K562 (cell line): Measurements from ENCODE around the gene PRXL2A. TPM values are rescaled to one million over a fixed set of nuclear protein-coding genes. Genes with fewer than 3 reads are reported as not detected.

Source experiments
- ATAC-seq: fragments of 200-7000 bp; cut with Tn5 transposase; 3 replicates; pipeline ENCODE4 v1.9.1; 2020; ENCODE audit warnings: moderate library complexity
- BruUV-seq: library from RNA; stranded (reverse); fragments of 400-500 nt; replicated peaks from 2 replicates; lab custom pipeline; 2021; lab: Mats Ljungman, UMichigan
- CTCF ChIA-PET: fragments of 300-600 bp; formaldehyde crosslinking; extraction: SDS; loops from one replicate; lab custom pipeline; 2021; ENCODE audit warnings: low intra/inter-chr PET ratio; lab: Yijun Ruan, JAX
- POLR2A ChIA-PET: fragments of 300-600, 350-650 bp; sonication (Branson Sonifier 250); formaldehyde crosslinking; extraction: SDS; loops from one replicate; lab custom pipeline; 2021; ENCODE audit warnings: antibody characterized with exemption, inconsistent platforms; lab: Yijun Ruan, JAX
- DNase-seq, 4 experiments: peaks; one replicate each; pipeline versions ENCODE4 v3.0.0 to v3.0.0-alpha.2; 2011 to 2018; ENCODE audit warnings: low spot score in 3 of 4, mixed read lengths in 3 of 4; ENCODE audit errors: extremely low read depth in 1 of 4
- FAIRE-seq: peaks from 2 replicates; lab custom pipeline; 2011; peaks lifted over from hg19 to GRCh38; lab: Jason Lieb, UNC
- H2AFZ ChIP-seq: 2 replicates; pipeline ENCODE4 v1.6.0; 2011; ENCODE audit warnings: low read depth, low read length, control low read depth, inconsistent platforms
- H3K27ac ChIP-seq: fragments of 200-600 bp; 3 replicates; pipeline ENCODE4 v1.8.0; 2011; ENCODE audit warnings: low read depth, mild to moderate bottlenecking, control low read depth, inconsistent platforms, low read length, moderate library complexity, mixed read lengths; ENCODE audit errors: extremely low read depth
- H3K27me3 ChIP-seq, 2 experiments: fragments of 300-600 bp in 1 of 2; 2 replicates in 1 of 2; 3 replicates in 1 of 2; pipeline versions ENCODE4 v1.6.0 to v1.8.0; 2011; ENCODE audit warnings: inconsistent platforms in 2 of 2, low read length in 2 of 2, mild to moderate bottlenecking in 1 of 2, mixed read lengths in 1 of 2, moderate library complexity in 1 of 2; ENCODE audit not compliant: control insufficient read depth in 2 of 2, insufficient read depth in 2 of 2
- H3K36me3 ChIP-seq: fragments of 300-600 bp; 3 replicates; pipeline ENCODE4 v1.8.0; 2011; ENCODE audit warnings: mild to moderate bottlenecking, low read length, inconsistent platforms; ENCODE audit not compliant: control insufficient read depth, insufficient read depth
- H3K4me1 ChIP-seq, 2 experiments: fragments of 200-600 bp in 1 of 2; replicated peaks in 1 of 2; 2 replicates in 1 of 2; 3 replicates in 1 of 2; pipeline versions ENCODE4 v1.5.1 to v1.8.0; 2011; ENCODE audit warnings: inconsistent platforms in 2 of 2, low read length in 2 of 2, mild to moderate bottlenecking in 1 of 2, mixed read lengths in 1 of 2, moderate library complexity in 1 of 2; ENCODE audit not compliant: control insufficient read depth in 2 of 2, insufficient read depth in 2 of 2
- H3K4me2 ChIP-seq: 2 replicates; pipeline ENCODE4 v1.6.1; 2011; ENCODE audit warnings: low read length, control low read depth, inconsistent platforms, mixed read lengths; ENCODE audit not compliant: insufficient read depth
- H3K4me3 ChIP-seq: fragments of 200-600 bp; sonication (generic), shearing (Covaris generic); 2 replicates; pipeline ENCODE4 v1.5.1; 2016; ENCODE audit warnings: control low read depth, inconsistent platforms
- H3K79me2 ChIP-seq: fragments of 200-600 bp; 3 replicates; pipeline ENCODE4 v1.8.0; 2011; ENCODE audit warnings: low read length, inconsistent platforms; ENCODE audit not compliant: control insufficient read depth, insufficient read depth
- H3K9ac ChIP-seq, 2 experiments: 2 replicates each; pipeline versions ENCODE4 v1.6.0 to v1.6.1; 2011; ENCODE audit warnings: low read depth in 2 of 2, low read length in 2 of 2, control low read depth in 1 of 2, inconsistent platforms in 1 of 2, mild to moderate bottlenecking in 1 of 2, mixed read lengths in 1 of 2; ENCODE audit not compliant: insufficient read depth in 1 of 2
- H3K9me1 ChIP-seq: one replicate; pipeline ENCODE4 v1.6.0; 2011; ENCODE audit warnings: inconsistent platforms, mild to moderate bottlenecking, low read length, moderate library complexity; ENCODE audit not compliant: control insufficient read depth, insufficient read depth
- H3K9me3 ChIP-seq: replicated peaks from 2 replicates; pipeline ENCODE4 v1.5.1; 2011; ENCODE audit warnings: low read depth, low read length, inconsistent platforms; ENCODE audit not compliant: control insufficient read depth, insufficient read depth
- H4K20me1 ChIP-seq: replicated peaks from 2 replicates; pipeline ENCODE4 v1.6.1; 2011; ENCODE audit warnings: low read length, inconsistent platforms, mixed read lengths; ENCODE audit not compliant: control insufficient read depth, insufficient read depth
- NR3C1 ChIP-seq: sonication (generic); formaldehyde crosslinking; IDR thresholded peaks from 2 replicates; pipeline ENCODE4 v1.8.1; 2022; ENCODE audit warnings: missing genetic modification reagents
- WGBS: fragments of 100-300 bp; shearing (Covaris generic); methylation state at CpG from one replicate; pipeline ENCODE4 v1.1.6; 2016; ENCODE audit warnings: low coverage, mixed read lengths; ENCODE audit not compliant: insufficient coverage; ENCODE audit errors: missing lambda C conversion rate; 5-methylcytosine and 5-hydroxymethylcytosine counted together
- in situ Hi-C: fragments of 300-500 bp; cut with MboI; formaldehyde crosslinking; loops from 4 replicates; pipeline ENCODE4 v1.15.0; 2018; ENCODE audit warnings: inconsistent platforms, mixed read lengths
- intact Hi-C: fragments of 100-400 bp; cut with micrococcal nuclease; formaldehyde crosslinking; loops from 2 replicates; pipeline ENCODE4 v1.14.2; 2022
- polyA plus RNA-seq, 8 experiments: library from polyadenylated mRNA; depleted of rRNA in 4 of 8; stranded (reverse) in 5 of 8; unstranded in 3 of 8; fragments of >200 nt; fragmentation: Nextera tagmentation in 2 of 8; fragmentation: Illumina TruSeq in 1 of 8; extraction: Ambion mirVana in 2 of 8; extraction: Trizol in 1 of 8; gene quantifications; 2 replicates each; pipeline versions ENCODE4 v1.2.1 to v1.2.3, GENCODE V29; 2011 to 2014; ENCODE audit warnings: inconsistent platforms in 1 of 8, missing spikeins in 1 of 8
- total RNA-seq, 7 experiments: library from RNA; depleted of rRNA in 6 of 7; stranded (reverse); fragments of >200 nt in 6 of 7; fragmentation: Illumina TruSeq in 2 of 7; extraction: Trizol in 2 of 7; gene quantifications; 2 replicates each; pipeline versions ENCODE4 v1.2.1 to v1.2.3, GENCODE V29; 2011 to 2021; ENCODE audit warnings: low replicate concordance in 1 of 7
- TF ChIP-seq, protein P1 (sequence below): sonication (generic); formaldehyde crosslinking; IDR thresholded peaks from 2 replicates; pipeline ENCODE4 v1.8.0; 2022; ENCODE audit warnings: mild to moderate bottlenecking, low read depth, missing genetic modification reagents

Gene PRXL2A
- total and polyA plus RNA-seq, 9 of the 15 experiments (the other 6 are each of a cell fraction or from before 2014, with no cell fraction given): 0.14 to 1.2 (median 0.75) TPM

DNA sequence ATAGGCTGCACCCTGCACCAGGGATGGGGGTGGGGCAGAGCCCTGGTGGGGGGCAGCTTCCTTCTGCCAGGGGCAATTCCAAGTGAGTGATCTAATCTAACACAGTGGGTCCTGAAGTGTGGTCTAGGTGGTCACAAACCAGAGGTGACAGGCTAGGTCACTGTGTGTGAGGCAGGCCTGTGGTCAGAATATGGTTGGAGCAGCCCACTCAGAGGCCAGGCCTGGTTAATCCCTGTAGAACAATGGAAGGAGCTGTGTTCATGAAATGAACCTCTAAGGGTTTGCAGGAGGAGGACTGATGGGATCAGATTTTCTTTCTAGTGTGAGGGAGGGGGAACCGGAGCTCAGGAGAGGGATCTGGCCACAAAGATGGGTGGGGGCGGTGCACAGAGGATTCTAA lies 35.8 kb downstream of the PRXL2A start:
- Histone ChIP-seq H3K27me3 (peaks cover 2 to 3% of the 10 kb centered on the region in 2 experiments; a peak in 2 of 5 replicates), H3K9me3 (no peaks in the 10 kb centered on the region), H4K20me1 (no peaks in the 10 kb centered on the region), H3K79me2 (no peaks in the 10 kb centered on the region), H3K9ac (no peak overlapping the region), H2AFZ (no peak overlapping the region), H3K9me1 (no peaks in the 10 kb centered on the region), H3K4me3 (no peak overlapping the region), H3K4me2 (no peak overlapping the region), H3K4me1 (peaks cover 11 to 15% of the 10 kb centered on the region in 2 experiments; a peak in 4 of 5 replicates), H3K36me3 (no peaks in the 10 kb centered on the region), H3K27ac (no peak overlapping the region)
- CTCF ChIA-PET: interaction anchor here (0.7 to 6.0 kb wide), 4 partner anchors 10 to 301 kb away, joined by 3 to 79 read pairs (median 10); no protein-coding TSS in a partner anchor
- POLR2A ChIA-PET: interaction anchor here (0.6 to 2.2 kb wide), 5 partner anchors 23 to 125 kb away, joined by 3 to 16 read pairs (median 3); no protein-coding TSS in a partner anchor
- ATAC-seq: no peak
- BruUV-seq: no TSS peak
- in situ Hi-C loops (loop anchor here (5.0 kb wide), 1 partner anchor 62 kb away; no protein-coding TSS in a partner anchor), intact Hi-C loops (loop anchor here (1.0 to 5.0 kb wide), 6 partner anchors 61 to 478 kb away; no protein-coding TSS in a partner anchor)
- TF ChIP-seq, protein P1, sequence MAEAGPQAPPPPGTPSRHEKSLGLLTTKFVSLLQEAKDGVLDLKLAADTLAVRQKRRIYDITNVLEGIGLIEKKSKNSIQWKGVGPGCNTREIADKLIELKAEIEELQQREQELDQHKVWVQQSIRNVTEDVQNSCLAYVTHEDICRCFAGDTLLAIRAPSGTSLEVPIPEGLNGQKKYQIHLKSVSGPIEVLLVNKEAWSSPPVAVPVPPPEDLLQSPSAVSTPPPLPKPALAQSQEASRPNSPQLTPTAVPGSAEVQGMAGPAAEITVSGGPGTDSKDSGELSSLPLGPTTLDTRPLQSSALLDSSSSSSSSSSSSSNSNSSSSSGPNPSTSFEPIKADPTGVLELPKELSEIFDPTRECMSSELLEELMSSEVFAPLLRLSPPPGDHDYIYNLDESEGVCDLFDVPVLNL (CRISPR knock-in tag): 0 out of 2 replicates have a peak, but pooled peaks have one; percentile 11
- TF ChIP-seq NR3C1 (CRISPR knock-in tag): no peak
- FAIRE-seq: no peak
- DNase-seq: no peak
- WGBS: 22% methylated on average over 2 of the region's 2 CpGs
